HG02588 (cell line): ENCODE results near the gene RPS6KA5.
"Not testable (repeated sequence)": the region's sequence is repeated elsewhere in the genome, so short reads cannot be mapped to it uniquely, and the experiment has no call there.

Source experiments
- ATAC-seq: cut with Tn5 transposase; IDR thresholded peaks from one replicate; pipeline ENCODE4 v1.9.1; 2021; ENCODE audit warnings: mild to moderate bottlenecking, moderate library complexity; ENCODE audit not compliant: unreplicated experiment

RPS6KA5 gene

GRCh38 chr14:91060351-91061055, at the start of gene RPS6KA5:
RPS6KA5 (minus strand) TSS chr14:91060641; CDS start chr14:91060434, 207 bp downstream.
- ATAC-seq = peak; percentile 84

DNA sequence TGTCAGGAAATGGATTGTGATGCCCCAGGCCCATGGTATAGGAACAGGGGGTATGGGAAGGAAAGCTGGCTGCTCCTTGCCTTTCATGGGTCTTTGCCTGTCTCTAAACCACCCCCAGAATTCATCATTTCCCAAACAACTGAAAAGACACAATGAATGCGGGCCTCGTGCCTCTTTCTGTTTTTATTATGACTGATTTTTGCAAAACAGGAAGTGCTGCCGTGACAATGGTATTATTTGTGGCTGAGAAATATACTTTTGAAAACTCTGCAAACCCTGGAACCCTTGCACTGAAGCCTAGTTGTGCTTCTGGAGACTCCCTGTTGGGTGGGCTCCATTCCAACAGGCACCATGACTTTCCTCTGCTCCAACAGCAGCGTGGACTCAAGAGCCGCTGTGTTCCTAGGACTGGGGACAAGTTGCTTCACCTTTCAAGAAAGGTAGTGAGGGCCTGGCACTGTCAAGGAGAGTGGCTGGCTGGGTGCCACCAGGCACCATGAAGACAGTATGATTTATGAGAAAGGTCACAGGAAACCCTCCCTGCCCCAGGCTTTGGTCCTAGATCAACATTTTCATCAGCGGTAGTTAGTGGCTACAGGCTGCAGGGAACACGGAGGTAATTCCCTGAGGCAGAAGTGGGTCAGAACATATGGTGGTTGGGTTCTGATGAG, 48.6 kb upstream of the RPS6KA5 start:
- ATAC-seq = no peak

DNA sequence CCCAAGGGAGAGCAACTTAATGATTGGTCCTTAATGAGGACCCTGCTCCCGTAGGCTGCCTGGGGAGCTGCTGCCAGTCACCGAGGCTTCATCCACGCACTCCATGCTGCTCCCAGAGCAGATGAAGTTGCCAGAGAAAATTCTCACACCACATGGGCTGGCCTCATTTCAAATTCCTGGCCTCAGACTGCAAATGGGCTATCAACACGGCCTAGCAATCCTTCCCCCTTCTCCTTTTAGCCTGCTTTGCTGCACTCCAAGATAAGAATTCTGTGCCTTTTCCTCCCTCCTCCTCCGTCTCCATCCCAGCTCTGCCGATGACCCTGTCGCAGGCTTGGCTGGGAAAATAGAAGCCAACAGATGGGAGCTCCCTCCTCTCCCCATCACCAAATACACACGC, 42.7 kb upstream of the RPS6KA5 start:
- ATAC-seq = no peak

GRCh38 chr14:91100102-91100501, 39.7 kb upstream of the RPS6KA5 start:
- no peak for ATAC-seq

DNA sequence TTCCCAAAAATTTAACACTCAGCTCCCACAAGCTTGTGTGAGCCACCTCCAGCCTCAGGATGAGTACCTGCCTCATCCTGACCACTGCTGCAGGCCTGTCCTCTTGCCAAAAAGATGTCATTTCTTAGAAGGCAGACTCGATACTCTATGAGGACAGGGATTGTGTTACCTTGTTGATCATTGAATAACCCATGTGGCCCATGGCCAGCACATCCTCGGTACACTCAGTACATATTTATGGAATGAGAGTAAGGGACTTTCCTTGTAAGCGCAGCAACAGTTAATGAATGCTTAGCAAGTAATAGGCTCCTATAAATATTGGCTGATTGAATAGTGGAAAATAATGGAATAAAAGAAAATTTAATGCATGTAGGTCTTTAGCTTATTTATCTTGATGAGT, 38.1 kb upstream of the RPS6KA5 start:
- no peak for ATAC-seq

- not testable (repeated sequence) for ATAC-seq
Measured at GRCh38 chr14:91097657-91098056, 37.2 kb upstream of the RPS6KA5 start.

GRCh38 chr14:91095178-91095577, 34.7 kb upstream of the RPS6KA5 start:
- no peak for ATAC-seq

GRCh38 chr14:91094772-91095171, 34.3 kb upstream of the RPS6KA5 start:
- ATAC-seq = no peak

DNA sequence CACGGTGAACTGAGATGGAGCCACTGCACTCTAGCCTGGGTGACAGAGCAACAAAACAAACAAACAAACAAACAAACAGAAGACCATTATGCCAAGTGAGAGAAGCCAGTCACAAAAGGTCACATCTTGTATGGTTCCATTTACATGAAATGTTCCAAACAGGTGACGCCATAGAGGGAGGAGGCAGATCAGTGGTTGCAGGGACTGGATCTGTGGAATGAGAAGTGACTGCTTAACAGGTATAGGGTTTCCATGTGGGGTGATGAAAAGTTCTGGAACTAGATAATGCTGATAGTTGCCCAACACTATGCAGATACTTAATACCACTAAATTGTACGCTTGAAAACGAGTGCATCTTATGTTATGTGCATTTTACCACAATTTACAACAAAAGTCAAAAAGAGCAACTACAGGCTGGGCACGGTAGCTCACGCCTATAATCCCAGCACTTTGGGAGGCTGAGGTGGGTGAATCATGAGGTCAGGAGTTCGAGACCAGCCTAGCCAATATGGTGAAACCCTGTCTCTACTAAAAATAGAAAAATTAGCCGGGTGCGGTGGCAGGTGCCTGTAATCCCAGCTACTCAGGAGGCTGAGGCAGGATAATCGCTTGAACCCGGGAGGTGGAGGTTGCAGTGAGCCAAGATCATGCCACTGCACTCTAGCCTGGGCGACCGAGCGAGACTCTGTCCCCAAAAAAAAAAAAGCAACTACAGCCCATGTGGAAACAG, 33.5 kb upstream of the RPS6KA5 start:
- ATAC-seq = not testable (repeated sequence)

DNA sequence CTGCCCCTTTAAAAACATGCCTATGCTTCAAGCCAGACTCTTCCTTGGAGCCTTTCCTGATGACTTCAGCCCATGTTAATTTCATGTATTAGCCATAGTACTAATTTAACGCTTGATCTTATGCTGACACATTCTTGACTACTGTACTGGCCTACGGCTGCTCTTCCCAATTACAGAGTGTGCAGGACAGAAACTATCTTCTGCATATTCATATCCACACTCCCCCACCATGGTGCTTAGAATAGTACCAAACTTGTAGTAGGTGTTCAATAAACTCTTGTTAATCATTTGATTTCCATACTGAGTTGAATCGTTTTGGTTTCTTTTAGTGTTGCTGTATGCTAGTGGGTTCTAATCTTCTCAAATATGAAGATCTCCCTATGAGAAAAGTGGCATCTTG, 31.6 kb upstream of the RPS6KA5 start:
- no peak for ATAC-seq

DNA sequence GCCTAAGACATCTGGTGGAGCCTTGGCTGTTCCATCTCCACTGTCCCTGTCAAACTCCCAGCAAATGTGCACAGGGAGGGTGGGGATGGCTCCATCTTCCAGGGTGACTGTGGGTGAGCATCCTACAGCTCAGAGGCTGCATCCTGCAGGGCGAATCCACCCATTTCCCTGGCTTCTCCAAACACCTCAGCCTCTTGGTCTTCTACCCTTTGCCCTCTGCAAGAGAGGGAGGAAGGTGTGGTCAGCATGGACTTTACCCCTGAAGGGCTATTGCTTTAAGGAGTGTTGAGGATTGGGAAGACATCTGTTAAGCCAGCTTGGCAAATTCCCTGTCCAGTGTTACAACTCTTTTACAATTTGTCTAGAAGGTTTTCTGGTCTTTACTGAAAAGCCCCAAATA, 30.3 kb upstream of the RPS6KA5 start:
- ATAC-seq = no peak

DNA sequence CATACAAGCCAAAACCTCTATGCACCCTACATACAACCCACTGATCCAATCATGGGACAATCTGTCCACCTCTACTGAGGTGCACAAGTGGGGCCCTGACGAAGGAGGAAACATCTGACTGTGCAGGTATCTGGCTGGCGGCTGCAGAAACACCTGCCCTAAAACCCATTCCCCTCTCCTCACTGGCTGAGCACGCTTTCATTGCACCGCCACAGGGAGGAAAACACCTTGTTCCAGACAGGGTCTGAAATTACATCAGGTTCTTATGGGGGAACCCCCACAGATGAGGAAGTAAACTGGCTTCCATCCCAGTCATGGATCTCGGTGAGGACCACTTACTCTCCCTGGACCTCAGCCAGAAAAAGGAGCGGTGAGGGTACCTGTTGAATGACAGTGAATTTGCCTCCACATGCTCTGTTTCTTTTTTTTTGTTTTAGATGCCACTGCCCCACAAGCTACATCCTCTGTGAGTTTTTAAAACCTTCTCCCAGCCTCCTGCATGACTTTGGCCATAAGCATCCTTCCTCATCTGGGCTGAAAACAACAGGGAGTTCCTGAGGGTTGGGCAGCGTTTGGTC, 29.6 kb upstream of the RPS6KA5 start:
- no peak for ATAC-seq

DNA sequence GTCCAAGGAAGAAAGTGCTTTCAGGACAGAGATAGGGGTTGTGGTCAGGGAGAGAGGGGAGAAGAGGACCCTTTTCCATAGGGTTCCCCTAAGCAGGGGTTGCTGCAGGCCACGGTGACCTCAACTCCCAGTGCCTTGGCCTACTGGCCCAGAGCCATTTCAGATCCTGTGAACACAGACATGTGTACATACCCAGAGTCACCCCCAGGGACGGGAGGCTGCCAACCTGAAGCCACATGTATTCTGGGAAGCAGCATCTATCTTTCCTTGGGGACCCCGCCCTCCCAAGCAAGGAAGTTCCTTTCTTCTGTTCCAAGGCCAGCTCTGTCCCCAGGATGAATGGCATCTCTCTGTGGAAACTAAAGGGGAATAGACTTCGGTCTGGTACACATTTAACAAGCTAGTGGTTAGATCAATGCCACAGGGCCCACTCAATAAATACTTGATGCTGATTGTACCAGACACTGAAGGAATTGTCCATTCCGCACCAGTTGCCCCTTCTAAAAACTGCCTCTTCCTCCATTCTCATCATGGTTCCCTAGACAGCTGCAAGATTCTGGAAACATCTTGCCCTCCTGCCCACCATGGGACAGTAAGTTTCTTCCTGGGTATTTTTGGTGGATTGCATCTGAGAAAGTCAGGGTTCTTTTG, 28.3 kb upstream of the RPS6KA5 start:
- ATAC-seq = no peak

DNA sequence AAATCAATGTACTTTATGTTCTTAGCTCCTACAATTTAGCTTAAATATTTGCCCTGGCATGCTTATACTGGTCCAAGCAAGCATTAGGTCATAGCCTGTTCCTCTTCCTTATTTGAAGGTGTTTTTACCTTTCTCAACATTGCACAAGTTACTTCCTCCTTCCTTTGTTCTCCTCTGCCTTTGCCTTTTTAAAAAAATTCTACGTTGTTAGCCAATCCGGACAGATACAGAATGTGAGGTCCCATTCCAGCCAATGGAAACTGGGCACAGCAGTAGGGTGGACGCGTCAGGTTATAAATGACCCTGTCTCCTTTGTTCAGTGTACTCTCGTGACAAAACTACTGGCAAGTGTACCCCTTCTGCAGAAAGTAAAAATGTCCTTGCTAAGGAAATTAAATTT, 27.0 kb upstream of the RPS6KA5 start:
- ATAC-seq = not testable (repeated sequence)

DNA sequence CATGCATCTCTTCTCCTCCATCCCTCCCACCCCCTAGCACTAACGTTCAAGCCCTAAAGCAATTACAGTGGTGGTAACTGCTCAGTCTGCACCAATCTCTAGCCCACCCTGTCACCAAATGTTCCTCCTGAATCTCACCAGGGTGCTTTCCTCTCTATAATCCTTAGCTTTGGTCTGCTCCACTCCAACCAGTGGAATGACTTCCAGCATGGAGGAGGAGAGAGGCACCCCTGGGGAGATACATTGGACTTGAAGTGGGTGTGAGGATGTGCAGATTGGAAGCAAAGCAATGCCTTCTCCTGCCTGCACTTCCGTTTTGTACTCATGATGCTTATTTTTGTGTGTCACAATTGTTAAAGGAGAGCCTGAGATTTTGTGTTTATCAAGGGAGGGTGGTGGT, 24.1 kb upstream of the RPS6KA5 start:
- ATAC-seq = no peak

- no peak for ATAC-seq
Measured at GRCh38 chr14:91082282-91082681, 21.8 kb upstream of the RPS6KA5 start.

DNA sequence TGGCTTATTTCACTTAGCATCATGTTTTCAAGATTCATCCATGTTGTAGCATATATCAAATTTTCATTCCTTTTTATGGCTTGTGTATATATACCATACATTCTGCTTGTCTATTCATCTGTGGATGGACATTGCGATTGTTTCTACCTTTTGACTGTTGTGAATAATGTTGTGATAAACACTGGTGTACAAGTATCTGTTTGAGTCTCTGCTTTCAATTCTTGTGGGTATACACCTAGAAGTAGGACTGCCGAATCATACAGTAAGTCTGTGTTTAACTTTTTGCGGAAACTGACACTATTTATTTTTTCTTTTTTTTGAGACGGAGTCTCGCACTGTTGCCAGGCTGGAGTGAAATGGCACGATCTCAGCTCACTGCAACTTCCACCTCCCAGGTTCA, 19.6 kb upstream of the RPS6KA5 start:
- ATAC-seq = no peak

DNA sequence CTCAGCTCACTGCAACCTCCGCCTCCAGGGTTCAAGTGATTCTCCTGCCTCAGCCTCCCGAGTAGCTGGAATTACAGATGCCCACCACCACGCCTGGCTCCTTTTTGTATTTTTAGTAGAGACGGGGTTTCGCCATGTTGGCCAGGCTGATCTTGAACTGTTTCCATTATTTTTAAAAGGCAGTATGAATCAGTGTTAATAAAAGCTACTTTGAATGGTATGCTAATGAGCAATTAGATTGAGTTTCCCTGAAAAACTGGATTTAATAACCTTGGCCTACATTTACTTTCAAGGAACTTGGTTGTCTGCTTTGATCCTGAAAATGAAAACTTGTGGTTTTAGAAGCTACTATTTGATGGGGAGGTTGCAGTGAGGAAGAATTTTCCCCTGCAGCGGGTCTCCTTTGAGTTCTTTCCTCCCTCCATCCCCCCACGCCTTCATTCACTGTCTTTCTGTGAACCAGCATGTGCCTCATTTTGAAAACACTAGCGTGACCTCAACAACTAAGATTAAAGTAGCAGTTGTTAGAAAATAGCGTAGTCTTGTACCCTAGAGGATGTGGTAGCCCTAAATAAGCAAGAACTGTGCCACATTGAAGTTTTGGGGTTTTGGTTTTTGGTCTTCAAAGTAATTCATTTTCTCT, 17.8 kb upstream of the RPS6KA5 start:
- no peak for ATAC-seq

- no peak for ATAC-seq
Measured at GRCh38 chr14:91075553-91075952, 15.1 kb upstream of the RPS6KA5 start.

DNA sequence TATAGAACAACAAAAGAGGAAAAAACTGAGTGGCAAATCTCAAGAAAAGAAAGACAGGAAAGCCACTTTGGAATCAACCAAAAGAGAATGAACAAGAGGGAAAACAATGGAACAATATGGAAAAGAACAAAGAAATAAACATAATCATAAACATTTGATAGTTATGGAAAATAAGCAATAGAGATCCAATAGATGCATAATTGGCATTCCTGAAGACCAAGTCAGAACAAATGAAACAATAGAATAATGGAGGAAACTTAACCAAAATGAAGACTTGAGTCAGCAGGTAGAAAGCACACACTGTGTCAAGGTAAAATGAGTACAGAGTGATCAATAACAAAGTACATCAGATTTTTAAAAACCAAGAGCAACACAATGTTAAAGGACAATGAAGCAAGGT, 10.1 kb upstream of the RPS6KA5 start:
- no peak for ATAC-seq

GRCh38 chr14:91068642-91069041, 8.2 kb upstream of the RPS6KA5 start:
- no peak for ATAC-seq
